ENCODE measurements around the gene KLHL26.
A peak's percentile ranks its signal among the peaks of the same experiment; 100 is the strongest.

The KLHL26 gene

DNA sequence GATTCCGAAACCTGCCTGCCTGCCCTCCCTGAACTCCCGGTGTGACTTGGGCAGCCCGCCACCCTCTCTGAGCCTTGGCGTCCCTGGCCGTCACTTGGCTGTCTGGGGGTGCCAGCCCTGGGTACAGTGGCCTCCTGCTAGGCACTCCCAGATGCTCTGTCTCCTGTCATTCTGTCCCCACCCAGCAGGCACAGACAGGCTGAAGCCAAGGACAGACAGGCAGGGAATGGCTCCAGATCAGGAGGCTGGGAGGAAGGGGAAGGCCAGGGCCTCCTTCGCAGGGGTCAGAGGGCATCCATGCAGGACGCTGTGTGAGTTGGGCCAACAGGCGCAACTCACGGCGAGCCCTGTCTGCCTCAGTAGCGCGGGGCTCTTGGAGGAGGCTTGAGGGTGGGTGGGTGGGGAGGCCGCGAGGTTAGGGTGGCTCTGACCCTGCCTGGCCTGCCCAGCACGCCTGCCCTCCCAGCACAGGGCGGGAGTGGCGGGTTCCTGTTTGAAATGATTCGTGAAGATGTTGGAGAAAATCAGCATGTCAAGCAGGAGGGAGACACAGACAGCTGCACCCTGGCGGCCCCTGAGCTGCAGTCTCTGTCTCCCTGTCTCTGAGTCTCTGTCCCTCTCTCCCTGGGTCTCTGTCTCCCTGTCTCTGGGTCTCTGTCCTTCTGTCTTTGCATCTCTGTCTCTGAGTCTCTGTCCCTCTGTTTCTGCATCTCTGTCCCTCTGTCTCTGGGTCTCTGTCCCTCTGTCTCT, 19.7 kb downstream of the KLHL26 start:
- Histone ChIP-seq H3K9ac (peak overlapping the region; percentile 53; the same call in 1 of the 2 replicates), H3K4me1 (peaks cover 72% of the 10 kb centered on the region), H3K4me2 (peak overlapping the region; percentile 89), H3K27ac (0 out of 2 replicates have a peak overlapping the region, but pooled peaks have one; percentile 13), H3K4me3 (peak overlapping the region; percentile 36; the same call in 1 of the 2 replicates), H3K36me3 (no peaks in the 10 kb centered on the region; the same call in 1 of the 2 replicates), H3K27me3 (no peaks in the 10 kb centered on the region), H3K9me3 (no peaks in the 10 kb centered on the region), H4K20me1 (peaks cover 84% of the 10 kb centered on the region)
- no peak for TF ChIP-seq Cebpa-rat (IDR thresholded peaks at IDR 0.05)

DNA sequence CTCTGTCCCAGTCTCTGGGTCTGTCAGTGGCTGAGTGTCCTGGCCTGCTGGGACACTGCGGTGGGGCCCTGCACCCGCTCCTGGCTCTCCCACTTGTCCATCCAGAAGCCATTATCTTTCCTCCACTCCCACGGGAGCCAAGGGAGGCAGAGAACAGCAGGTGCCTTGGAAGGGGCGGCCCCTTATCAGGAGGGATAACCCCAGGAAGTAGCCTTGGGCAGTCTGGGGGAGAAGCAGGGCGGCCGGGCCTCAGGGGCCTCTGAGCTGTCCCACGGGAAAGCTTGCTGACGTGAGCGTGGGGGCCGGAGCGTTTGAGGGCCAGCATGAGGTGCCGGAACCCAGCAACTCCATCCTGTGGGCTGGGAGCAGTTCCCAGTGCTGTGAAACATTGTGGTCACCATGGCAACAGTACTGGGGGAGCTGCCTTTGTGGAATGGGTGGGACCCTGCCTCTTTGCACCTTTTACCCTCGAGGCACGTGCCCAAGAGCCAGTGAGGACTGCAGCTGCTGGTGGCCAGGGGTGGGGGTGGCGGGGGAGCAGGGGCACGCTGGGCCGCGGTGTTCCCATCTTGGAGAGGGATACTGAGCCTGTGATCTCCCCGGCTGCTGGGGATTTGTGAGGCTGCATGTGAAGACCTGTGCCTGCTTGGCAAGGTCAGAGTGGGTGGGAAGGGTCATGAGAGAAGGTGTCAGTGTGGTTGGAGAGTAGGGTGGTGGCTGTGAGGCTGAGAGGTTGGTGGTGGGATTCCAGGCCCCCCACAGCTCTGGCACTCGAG, 20.9 kb downstream of the KLHL26 start:
- Histone ChIP-seq H3K36me3 (no peaks in the 10 kb centered on the region; the same call in 1 of the 2 replicates), H3K4me1 (peaks cover 74% of the 10 kb centered on the region), H4K20me1 (peaks cover 84% of the 10 kb centered on the region), H3K9me3 (no peaks in the 10 kb centered on the region), H3K4me3 (peak overlapping the region; percentile 36; the same call in 1 of the 2 replicates), H3K27ac (peak overlapping the region; percentile 74; the same call in 1 of the 2 replicates), H3K9ac (0 out of 2 replicates have a peak overlapping the region, but pooled peaks have one; percentile 67), H3K4me2 (peak overlapping the region; percentile 89), H3K27me3 (no peaks in the 10 kb centered on the region)
- TF ChIP-seq Cebpa-rat (IDR thresholded peaks at IDR 0.05) = no peak

DNA sequence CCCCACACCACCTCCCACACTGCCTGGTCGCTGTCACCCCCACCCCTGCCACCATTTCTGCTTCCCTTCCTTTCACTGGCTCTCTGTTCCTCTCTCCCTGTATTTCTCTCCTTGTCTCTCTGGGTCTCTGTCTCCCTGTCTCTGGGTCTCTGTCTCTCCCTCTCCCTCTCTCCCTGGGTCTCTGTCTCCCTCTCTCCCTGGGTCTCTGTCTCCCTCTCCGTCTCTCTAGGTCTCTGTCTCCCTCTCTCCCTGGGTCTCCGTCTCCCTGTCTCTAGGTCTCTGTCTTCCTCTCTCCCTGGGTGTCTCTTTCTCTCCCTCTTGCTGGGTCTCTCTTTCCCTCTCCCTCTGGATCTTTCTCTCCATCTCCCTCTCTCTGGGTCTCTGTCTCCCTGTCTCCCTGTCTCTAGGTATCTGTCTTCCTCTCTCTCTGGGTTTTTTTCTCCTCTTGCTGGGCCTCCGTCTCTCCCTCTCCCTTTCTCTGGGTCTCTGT, 21.6 kb downstream of the KLHL26 start:
- Histone ChIP-seq H3K36me3 (no peaks in the 10 kb centered on the region; the same call in 1 of the 2 replicates), H4K20me1 (peaks cover 88% of the 10 kb centered on the region), H3K9ac (peak overlapping the region; percentile 67; the same call in 1 of the 2 replicates), H3K4me1 (peaks cover 80% of the 10 kb centered on the region), H3K27me3 (no peaks in the 10 kb centered on the region), H3K4me3 (no peak overlapping the region; the same call in 1 of the 2 replicates), H3K4me2 (peak overlapping the region; percentile 89), H3K27ac (peak overlapping the region; percentile 74), H3K9me3 (no peaks in the 10 kb centered on the region)
- no peak for TF ChIP-seq Cebpa-rat (IDR thresholded peaks at IDR 0.05)

DNA sequence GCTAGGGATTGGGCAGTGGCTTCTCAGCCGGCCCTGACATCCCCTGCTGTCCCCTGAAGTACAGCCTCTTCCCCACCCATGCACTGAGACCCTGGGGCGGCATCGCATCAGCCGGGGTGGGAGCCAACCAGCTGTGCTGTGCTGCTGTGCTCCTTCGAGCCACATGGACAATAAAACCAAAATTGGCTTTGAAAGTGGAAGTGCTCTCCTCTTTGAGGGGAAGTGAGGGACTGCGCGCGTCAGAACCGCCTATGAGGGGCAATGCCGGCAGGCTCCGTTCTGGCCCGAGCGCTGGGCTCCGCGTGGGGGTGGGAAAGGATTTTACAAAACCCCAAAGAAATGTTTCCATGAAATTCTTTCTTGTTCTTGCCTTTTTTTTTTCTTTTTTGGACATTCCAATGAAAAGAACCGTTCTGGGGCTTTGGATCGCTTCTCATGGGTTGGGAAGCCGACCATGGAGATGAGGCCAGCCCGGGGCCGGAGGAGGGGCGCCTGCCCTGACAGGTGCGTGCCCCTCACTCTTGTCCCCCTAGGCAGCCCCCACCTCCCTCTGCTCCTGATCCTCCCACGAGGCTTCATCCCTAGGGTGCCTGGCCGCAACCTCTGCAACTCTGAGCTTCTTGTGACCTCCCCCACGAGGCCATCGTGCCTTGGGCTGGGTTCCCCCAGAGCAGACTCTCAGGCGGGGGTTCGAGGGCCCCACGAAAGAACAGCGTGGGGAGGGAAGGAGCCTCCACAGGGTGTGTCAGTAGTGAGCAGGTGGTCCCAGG, 22.6 kb downstream of the KLHL26 start:
- H3K4me2 ChIP-seq = peak overlapping the region; percentile 89
- peak overlapping the region; percentile 40 for H3K4me3 ChIP-seq
- H3K36me3 ChIP-seq = no peaks in the 10 kb centered on the region; the same call in 1 of the 2 replicates
- no peak for TF ChIP-seq Cebpa-rat (IDR thresholded peaks at IDR 0.05)
- peak overlapping the region; percentile 74 for H3K27ac ChIP-seq
- peaks cover 90% of the 10 kb centered on the region for H3K4me1 ChIP-seq
- H3K9ac ChIP-seq = peak overlapping the region; percentile 67; the same call in 1 of the 2 replicates
- peaks cover 95% of the 10 kb centered on the region for H4K20me1 ChIP-seq
- no peaks in the 10 kb centered on the region for H3K9me3 ChIP-seq
- H3K27me3 ChIP-seq = no peaks in the 10 kb centered on the region

DNA sequence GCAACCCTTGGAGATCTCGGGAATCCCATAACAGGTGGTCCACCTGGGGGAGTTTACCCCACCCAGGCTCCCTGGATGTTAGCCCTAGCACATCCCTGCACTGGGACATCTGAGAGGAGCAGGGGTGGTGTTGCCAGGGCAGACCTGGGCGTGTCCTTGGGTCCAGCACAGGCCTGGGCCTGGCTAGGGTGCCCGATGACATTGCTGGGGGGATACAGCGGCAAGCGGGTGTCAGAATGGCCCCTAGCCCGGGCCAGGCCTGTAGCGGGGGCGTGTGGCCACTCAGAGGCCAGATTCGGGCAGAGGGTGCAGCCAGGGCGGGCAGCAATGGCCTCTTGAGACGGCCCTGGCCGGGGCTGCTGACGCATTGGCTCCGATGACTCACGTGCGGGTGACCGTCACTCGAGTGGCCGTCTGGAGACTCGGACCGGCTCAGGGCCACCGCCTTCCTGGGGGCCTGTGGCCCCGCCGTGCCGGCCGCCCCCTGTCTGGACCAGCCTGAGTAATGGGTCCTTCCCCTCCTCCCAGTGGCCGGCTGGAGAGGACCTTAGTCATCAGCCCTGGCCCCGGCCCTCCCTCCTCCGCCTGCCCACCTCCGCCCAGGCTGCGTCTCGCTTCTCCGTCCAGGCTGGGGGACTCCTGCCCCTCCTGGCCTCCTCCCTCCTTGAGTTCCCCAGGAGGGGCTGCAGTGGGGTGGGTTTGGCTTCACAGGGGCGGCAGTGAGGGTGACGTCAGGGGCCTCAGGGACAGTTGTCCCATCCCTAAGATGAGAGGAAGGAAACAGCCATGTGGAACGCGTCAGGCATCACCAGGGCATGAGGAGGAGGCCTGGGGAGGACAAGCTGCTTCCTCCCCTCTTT, 23.5 kb downstream of the KLHL26 start:
- Histone ChIP-seq H3K4me1 (peaks cover 99% of the 10 kb centered on the region), H3K4me3 (peak overlapping the region; percentile 40), H3K9ac (peak overlapping the region; percentile 61), H3K4me2 (peak overlapping the region; percentile 89), H3K27me3 (no peaks in the 10 kb centered on the region), H4K20me1 (peaks cover 95% of the 10 kb centered on the region), H3K36me3 (no peaks in the 10 kb centered on the region), H3K9me3 (no peaks in the 10 kb centered on the region), H3K27ac (peak overlapping the region; percentile 74)
- no peak for TF ChIP-seq Cebpa-rat (IDR thresholded peaks at IDR 0.05)

DNA sequence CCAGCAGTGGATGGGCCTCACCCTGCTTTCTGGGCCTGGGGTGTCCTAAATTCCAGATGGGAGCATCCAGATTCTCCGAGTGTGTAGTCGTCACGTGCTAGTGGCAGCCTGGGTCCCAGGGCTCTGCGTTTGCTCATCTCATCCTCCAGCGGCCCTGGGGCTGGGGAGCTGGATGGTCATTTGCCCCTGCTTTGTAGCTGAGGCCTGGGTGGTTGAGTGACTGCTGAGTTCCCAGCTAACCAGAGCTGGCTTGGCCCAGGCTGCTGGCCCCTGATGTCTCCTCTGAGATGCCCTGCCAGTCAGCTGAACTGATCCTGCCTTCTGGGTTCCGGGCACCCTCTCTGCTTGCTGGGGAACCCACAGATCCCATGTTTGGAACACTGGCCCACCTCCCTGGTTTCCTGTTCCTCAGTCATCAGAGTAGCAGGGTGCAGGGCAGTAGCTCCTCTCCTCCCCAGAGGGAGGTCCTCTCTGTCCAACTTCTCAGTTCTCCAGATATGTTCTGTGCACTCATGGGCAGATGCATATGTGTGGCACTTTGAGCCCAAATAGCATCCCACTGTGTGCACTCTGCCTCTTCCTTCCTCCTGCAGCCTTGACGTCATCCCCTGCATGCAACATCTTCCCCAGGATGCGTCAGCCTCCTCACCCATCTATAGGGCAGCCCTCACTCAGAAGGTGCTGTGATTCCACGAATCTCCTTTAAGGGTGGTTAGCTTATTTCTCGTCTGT, 24.3 kb downstream of the KLHL26 start:
- peak overlapping the region; percentile 89 for H3K4me2 ChIP-seq
- H3K9ac ChIP-seq = peak overlapping the region; percentile 61
- H3K27ac ChIP-seq = peak overlapping the region; percentile 74
- peaks cover 99% of the 10 kb centered on the region for H3K4me1 ChIP-seq
- H3K27me3 ChIP-seq = no peaks in the 10 kb centered on the region
- H4K20me1 ChIP-seq = peaks cover 95% of the 10 kb centered on the region
- 0 out of 2 replicates have a peak, but pooled peaks cover 3% of the 10 kb centered on the region for H3K36me3 ChIP-seq
- peak overlapping the region; percentile 17; the same call in 1 of the 2 replicates for H3K4me3 ChIP-seq
- no peaks in the 10 kb centered on the region for H3K9me3 ChIP-seq
- no peak for TF ChIP-seq Cebpa-rat (IDR thresholded peaks at IDR 0.05)

DNA sequence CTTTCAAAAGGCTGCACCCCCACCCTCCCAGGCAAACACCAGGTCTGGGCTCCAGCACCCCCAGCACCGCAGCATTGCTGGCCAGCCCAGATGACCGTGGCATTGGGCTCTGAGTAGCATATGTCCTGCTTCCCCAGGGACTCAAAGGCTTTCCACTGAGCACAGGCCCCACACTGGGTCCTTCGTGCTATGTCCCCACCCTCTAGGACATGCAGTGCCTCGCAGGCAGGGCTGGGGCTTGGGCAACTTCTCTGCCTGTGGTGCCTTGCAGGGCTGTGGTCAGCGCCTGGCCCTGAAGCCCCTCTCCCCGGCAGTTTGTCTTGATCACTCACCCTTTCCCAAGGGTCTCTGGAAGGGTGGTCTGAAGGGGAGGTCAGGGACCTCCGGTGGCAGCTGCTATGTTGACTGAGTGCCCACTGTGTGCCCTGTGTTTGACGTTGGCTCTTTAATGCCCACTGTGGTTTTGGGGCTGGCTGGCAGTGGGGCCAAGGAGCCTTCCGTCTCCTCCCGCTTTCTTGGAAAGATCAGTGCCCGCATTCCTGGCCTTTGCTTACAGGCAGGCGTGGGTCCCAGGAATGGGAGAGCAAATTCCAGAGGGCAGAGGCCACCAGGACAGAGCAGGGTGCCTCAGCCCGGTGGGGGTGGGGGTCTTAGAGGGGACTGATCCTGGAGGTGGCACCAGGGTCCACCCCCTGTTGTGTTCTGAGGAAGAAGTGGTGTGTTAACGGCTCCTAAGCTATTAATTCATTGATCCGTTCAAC, 26.3 kb downstream of the KLHL26 start:
- TF ChIP-seq Cebpa-rat (IDR thresholded peaks at IDR 0.05) = no peak
- no peaks in the 10 kb centered on the region for H3K9me3 ChIP-seq
- H3K4me2 ChIP-seq = peak overlapping the region; percentile 89
- no peak overlapping the region for H3K27ac ChIP-seq
- peaks cover 97% of the 10 kb centered on the region for H4K20me1 ChIP-seq
- H3K9ac ChIP-seq = no peak overlapping the region
- no peak overlapping the region for H3K4me3 ChIP-seq
- H3K36me3 ChIP-seq = peaks cover 11% of the 10 kb centered on the region
- H3K4me1 ChIP-seq = peaks cover 100% of the 10 kb centered on the region
- no peaks in the 10 kb centered on the region for H3K27me3 ChIP-seq
